Measurements from ENCODE around the gene FAM13C. TPM values are rescaled to one million over a fixed set of nuclear protein-coding genes. Genes with fewer than 3 reads are reported as not detected.

The FAM13C gene
- total and polyA plus RNA-seq, 2 of the 13 experiments (the other 11 are each of a cell fraction or from before 2014, with no cell fraction given), result 0.07 to 0.26 TPM

GRCh38 chr10:59362144-59362958 is at the start of gene FAM13C (continued):
- TF ChIP-seq, protein P1, sequence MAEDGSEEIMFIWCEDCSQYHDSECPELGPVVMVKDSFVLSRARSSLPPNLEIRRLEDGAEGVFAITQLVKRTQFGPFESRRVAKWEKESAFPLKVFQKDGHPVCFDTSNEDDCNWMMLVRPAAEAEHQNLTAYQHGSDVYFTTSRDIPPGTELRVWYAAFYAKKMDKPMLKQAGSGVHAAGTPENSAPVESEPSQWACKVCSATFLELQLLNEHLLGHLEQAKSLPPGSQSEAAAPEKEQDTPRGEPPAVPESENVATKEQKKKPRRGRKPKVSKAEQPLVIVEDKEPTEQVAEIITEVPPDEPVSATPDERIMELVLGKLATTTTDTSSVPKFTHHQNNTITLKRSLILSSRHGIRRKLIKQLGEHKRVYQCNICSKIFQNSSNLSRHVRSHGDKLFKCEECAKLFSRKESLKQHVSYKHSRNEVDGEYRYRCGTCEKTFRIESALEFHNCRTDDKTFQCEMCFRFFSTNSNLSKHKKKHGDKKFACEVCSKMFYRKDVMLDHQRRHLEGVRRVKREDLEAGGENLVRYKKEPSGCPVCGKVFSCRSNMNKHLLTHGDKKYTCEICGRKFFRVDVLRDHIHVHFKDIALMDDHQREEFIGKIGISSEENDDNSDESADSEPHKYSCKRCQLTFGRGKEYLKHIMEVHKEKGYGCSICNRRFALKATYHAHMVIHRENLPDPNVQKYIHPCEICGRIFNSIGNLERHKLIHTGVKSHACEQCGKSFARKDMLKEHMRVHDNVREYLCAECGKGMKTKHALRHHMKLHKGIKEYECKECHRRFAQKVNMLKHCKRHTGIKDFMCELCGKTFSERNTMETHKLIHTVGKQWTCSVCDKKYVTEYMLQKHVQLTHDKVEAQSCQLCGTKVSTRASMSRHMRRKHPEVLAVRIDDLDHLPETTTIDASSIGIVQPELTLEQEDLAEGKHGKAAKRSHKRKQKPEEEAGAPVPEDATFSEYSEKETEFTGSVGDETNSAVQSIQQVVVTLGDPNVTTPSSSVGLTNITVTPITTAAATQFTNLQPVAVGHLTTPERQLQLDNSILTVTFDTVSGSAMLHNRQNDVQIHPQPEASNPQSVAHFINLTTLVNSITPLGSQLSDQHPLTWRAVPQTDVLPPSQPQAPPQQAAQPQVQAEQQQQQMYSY (CRISPR knock-in tag; IDR thresholded peaks at IDR 0.05), result 0 out of 2 replicates have a peak, but pooled peaks have one; percentile 45
- TF ChIP-seq HNRNPLL (IDR thresholded peaks at IDR 0.05; ENCODE audit: low read depth, low read length, poor library complexity, severe bottlenecking) (peak; percentile 20), GABPB1 (CRISPR knock-in tag; IDR thresholded peaks at IDR 0.05) (peak; percentile 42; the same call in 1 of the 2 replicates), ZNF501 (CRISPR knock-in tag; IDR thresholded peaks at IDR 0.05) (peak; percentile 20; the same call in 1 of the 2 replicates), SOX13 (IDR thresholded peaks at IDR 0.05) (no peak), SOX13 (CRISPR knock-in tag; conservative IDR thresholded peaks at IDR 0.05 in 1 of 2, IDR thresholded peaks at IDR 0.05 in 1 of 2) (peak in 1 of 2 experiments; percentile 28; a peak in 1 of 4 replicates), ZNF768 (CRISPR knock-in tag; IDR thresholded peaks at IDR 0.05) (peak; percentile 13; the same call in 1 of the 2 replicates), RNF2 (conservative IDR thresholded peaks at IDR 0.05; ENCODE audit: low read depth) (peak; percentile 70), GATA4 (IDR thresholded peaks at IDR 0.05; ENCODE audit: borderline replicate concordance, low read depth) (no peak), KDM5B (CRISPR knock-in tag; IDR thresholded peaks at IDR 0.05; ENCODE audit: borderline replicate concordance) (peak; percentile 27; the same call in 1 of the 2 replicates), HDAC1 (CRISPR knock-in tag; IDR thresholded peaks at IDR 0.05) (peak; percentile 19; the same call in 1 of the 2 replicates), SOX6 (IDR thresholded peaks at IDR 0.05) (no peak), SOX6 (CRISPR knock-in tag; IDR thresholded peaks at IDR 0.05) (peak; percentile 15; the same call in 1 of the 2 replicates), ZNF687 (CRISPR knock-in tag; IDR thresholded peaks at IDR 0.05) (peak; percentile 77), CENPX (CRISPR knock-in tag; IDR thresholded peaks at IDR 0.05) (no peak), ZNF326 (CRISPR knock-in tag; IDR thresholded peaks at IDR 0.05; ENCODE audit: borderline replicate concordance) (no peak), ZBTB7B (CRISPR knock-in tag; IDR thresholded peaks at IDR 0.05) (0 out of 2 replicates have a peak, but pooled peaks have one; percentile 22)
- TF ChIP-seq, protein P2, sequence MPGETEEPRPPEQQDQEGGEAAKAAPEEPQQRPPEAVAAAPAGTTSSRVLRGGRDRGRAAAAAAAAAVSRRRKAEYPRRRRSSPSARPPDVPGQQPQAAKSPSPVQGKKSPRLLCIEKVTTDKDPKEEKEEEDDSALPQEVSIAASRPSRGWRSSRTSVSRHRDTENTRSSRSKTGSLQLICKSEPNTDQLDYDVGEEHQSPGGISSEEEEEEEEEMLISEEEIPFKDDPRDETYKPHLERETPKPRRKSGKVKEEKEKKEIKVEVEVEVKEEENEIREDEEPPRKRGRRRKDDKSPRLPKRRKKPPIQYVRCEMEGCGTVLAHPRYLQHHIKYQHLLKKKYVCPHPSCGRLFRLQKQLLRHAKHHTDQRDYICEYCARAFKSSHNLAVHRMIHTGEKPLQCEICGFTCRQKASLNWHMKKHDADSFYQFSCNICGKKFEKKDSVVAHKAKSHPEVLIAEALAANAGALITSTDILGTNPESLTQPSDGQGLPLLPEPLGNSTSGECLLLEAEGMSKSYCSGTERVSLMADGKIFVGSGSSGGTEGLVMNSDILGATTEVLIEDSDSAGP (CRISPR knock-in tag; IDR thresholded peaks at IDR 0.05; ENCODE audit: borderline replicate concordance), result peak; percentile 32; the same call in 1 of the 2 replicates

Measured in HepG2 (cell line).